ENCODE data around the gene ATP4B. TPM values are rescaled to one million over a fixed set of nuclear protein-coding genes. Genes with fewer than 3 reads are reported as not detected.

Gene ATP4B
- total RNA-seq, 1 donor from 2014 or later, result not detected

GRCh38 chr13:113669755-113670341 lies 11.8 kb upstream of the ATP4B start:
- Mint-ChIP-seq H3K27ac (no peak overlapping the region), H3K4me1 (no peaks in the 10 kb centered on the region), H3K9me3 (no peaks in the 10 kb centered on the region), H3K36me3 (ENCODE audit: low read depth) (no peaks in the 10 kb centered on the region), H3K4me3 (no peak overlapping the region), H3K27me3 (no peaks in the 10 kb centered on the region)
- CTCF ChIA-PET, result no interaction called here
- ATAC-seq (ENCODE audit: low read depth) (no peak), DNase-seq (peak; percentile 7)
- POLR2A ChIA-PET, result no interaction called here
- TF ChIP-seq, protein P1, sequence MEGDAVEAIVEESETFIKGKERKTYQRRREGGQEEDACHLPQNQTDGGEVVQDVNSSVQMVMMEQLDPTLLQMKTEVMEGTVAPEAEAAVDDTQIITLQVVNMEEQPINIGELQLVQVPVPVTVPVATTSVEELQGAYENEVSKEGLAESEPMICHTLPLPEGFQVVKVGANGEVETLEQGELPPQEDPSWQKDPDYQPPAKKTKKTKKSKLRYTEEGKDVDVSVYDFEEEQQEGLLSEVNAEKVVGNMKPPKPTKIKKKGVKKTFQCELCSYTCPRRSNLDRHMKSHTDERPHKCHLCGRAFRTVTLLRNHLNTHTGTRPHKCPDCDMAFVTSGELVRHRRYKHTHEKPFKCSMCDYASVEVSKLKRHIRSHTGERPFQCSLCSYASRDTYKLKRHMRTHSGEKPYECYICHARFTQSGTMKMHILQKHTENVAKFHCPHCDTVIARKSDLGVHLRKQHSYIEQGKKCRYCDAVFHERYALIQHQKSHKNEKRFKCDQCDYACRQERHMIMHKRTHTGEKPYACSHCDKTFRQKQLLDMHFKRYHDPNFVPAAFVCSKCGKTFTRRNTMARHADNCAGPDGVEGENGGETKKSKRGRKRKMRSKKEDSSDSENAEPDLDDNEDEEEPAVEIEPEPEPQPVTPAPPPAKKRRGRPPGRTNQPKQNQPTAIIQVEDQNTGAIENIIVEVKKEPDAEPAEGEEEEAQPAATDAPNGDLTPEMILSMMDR (IDR thresholded peaks at IDR 0.05), result no peak
- intact Hi-C loops (cut with micrococcal nuclease), result no loop called here

- ChIA-PET CTCF (no interaction called here), POLR2A (no interaction called here)
- ATAC-seq (ENCODE audit: low read depth), result no peak
- no peaks in the 10 kb centered on the region for H3K36me3 Mint-ChIP-seq (ENCODE audit: low read depth)
- DNase-seq, result peak; percentile 8
- intact Hi-C loops (cut with micrococcal nuclease), result no loop called here
- no peaks in the 10 kb centered on the region for H3K4me1 Mint-ChIP-seq
- H3K27ac Mint-ChIP-seq, result no peak overlapping the region
- H3K27me3 Mint-ChIP-seq, result no peaks in the 10 kb centered on the region
- H3K4me3 Mint-ChIP-seq, result no peak overlapping the region
- TF ChIP-seq, protein P1 (IDR thresholded peaks at IDR 0.05), result no peak
- no peaks in the 10 kb centered on the region for H3K9me3 Mint-ChIP-seq
Measured at GRCh38 chr13:113669231-113669754, 11.3 kb upstream of the ATP4B start.

DNA sequence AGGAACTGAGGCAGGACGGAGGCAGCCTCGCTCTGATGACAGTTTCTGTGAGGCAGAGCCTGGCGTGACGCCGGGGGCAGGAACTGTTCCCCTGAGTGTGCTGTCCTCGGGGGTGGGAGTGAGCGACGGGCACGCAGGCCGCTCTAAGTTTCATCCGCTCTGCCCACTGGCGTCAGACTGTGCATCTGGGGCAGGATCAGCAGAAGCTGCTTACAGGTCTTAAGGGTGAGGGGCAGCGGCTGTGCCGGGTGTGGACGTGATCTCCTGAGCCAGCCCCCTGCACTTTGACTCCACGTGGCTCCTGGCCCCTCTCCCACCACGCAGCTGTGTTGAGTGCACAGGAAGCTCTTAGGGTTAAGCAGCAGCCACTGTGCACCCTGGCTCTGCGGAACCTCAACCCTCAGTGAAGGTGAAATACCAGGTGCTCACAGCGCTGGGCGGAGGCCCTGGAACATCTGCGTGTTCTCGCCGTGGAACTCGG lies 10.5 kb upstream of the ATP4B start:
- no peak for ATAC-seq (ENCODE audit: low read depth)
- DNase-seq, result peak; percentile 9
- no peaks in the 10 kb centered on the region for H3K4me1 Mint-ChIP-seq

DNA sequence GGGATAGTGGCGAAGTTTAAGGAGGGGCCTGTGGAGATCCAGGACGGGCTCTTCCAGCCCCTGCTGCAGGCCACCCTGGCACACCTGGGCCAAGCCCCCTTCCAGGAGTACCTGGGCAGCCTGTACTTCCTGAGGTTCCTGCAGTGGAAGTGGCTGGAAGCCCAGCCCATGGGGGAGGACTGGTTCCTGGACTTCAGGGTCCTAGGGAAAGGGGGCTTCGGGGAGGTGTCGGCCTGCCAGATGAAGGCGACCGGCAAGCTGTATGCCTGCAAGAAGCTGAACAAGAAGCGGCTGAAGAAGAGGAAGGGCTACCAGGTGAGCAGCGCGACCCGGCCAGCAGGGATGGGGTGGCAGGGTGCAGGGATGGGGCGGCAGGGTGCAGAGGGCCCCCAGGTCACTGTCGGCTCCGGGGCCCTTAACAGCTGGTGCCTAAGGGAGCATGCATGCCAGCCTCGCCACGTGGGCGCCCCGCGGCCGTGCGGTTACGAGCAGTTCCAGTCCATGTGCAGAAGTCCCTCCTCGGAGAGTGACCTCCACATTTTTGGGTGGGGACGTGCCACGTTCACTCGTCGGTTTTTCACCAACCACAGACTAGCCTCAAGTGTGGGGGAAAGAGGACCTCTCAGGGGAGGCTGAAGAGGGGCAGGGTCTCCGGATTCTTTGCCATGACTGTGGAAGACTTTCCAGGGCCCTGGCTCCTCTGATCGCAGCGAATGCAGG lies 9.9 kb upstream of the ATP4B start:
- Mint-ChIP-seq H3K9me3 (no peaks in the 10 kb centered on the region), H3K4me3 (no peak overlapping the region), H3K27me3 (no peaks in the 10 kb centered on the region), H3K36me3 (ENCODE audit: low read depth) (no peaks in the 10 kb centered on the region), H3K27ac (no peak overlapping the region), H3K4me1 (no peaks in the 10 kb centered on the region)
- peak; percentile 11 for DNase-seq
- TF ChIP-seq, protein P1 (IDR thresholded peaks at IDR 0.05), result no peak
- intact Hi-C loops (cut with micrococcal nuclease), result no loop called here
- CTCF ChIA-PET, result no interaction called here
- no peak for ATAC-seq (ENCODE audit: low read depth)
- POLR2A ChIA-PET, result no interaction called here

More for the DNA sequence above, 10.5 kb upstream of the ATP4B start:
- Mint-ChIP-seq H3K27me3 (no peaks in the 10 kb centered on the region), H3K4me3 (no peak overlapping the region), H3K9me3 (no peaks in the 10 kb centered on the region), H3K27ac (no peak overlapping the region), H3K36me3 (ENCODE audit: low read depth) (no peaks in the 10 kb centered on the region)
- intact Hi-C loops (cut with micrococcal nuclease), result no loop called here
- ChIA-PET CTCF (no interaction called here), POLR2A (no interaction called here)
- TF ChIP-seq, protein P1 (IDR thresholded peaks at IDR 0.05), result no peak

- no peaks in the 10 kb centered on the region for H3K27me3 Mint-ChIP-seq
Measured at GRCh38 chr13:113666951-113667701, 9.1 kb upstream of the ATP4B start, which contains the start of gene GRK1. Gene GRK1, plus strand, starts transcription at chr13:113667219. Its CDS starts 168 bp downstream, at chr13:113667387.

More at GRCh38 chr13:113666951-113667701, 9.1 kb upstream of the ATP4B start, which contains the start of gene GRK1:
- no peaks in the 10 kb centered on the region for H3K9me3 Mint-ChIP-seq
- no peaks in the 10 kb centered on the region for H3K36me3 Mint-ChIP-seq (ENCODE audit: low read depth)
- ATAC-seq (ENCODE audit: low read depth), result no peak
- peak; percentile 11 for DNase-seq
- ChIA-PET POLR2A (no interaction called here), CTCF (no interaction called here)
- no peaks in the 10 kb centered on the region for H3K4me1 Mint-ChIP-seq
- H3K4me3 Mint-ChIP-seq, result no peak within 1 kb of the TSS
- intact Hi-C loops (cut with micrococcal nuclease), result no loop called here
- H3K27ac Mint-ChIP-seq, result no peak within 1 kb of the TSS
- TF ChIP-seq, protein P1 (IDR thresholded peaks at IDR 0.05), result no peak

Measured in activated B cell treated with CpG ODN at 0.5 μM for 24 hours (primary cell).